Fibroblast of lung (primary cell): Measurements from ENCODE around the gene TMC5.

Source experiments
- CTCF ChIP-seq, 2 donors: IDR thresholded peaks in 1 of 2; conservative IDR thresholded peaks in 1 of 2; 1 replicate in 1 of 2; 2 replicates in 1 of 2; pipeline ENCODE4 v1.5.1; 2011 to 2012; ENCODE audit warnings: low read length in 2 of 2, control low read depth in 1 of 2, inconsistent platforms in 1 of 2, low read depth in 1 of 2, mild to moderate bottlenecking in 1 of 2
- EZH2 ChIP-seq: IDR thresholded peaks from 2 replicates; pipeline ENCODE4 v1.5.1; 2012; ENCODE audit warnings: low read length, control low read depth, mild to moderate bottlenecking; ENCODE audit errors: missing control alignments

- no peak for TF ChIP-seq CTCF (conservative IDR thresholded peaks at IDR 0.05 in 1 of 2, IDR thresholded peaks at IDR 0.05 in 1 of 2; ENCODE audit: low read depth in 1 of 2, low read length in 2 of 2)
- no peak for TF ChIP-seq EZH2
These were observed 28.7 kb downstream of the TMC5 start for GRCh38 chr16:19446300-19446846.
